Ovary (tissue), 9 donors: ENCODE results near the gene DND1. TPM values are rescaled to one million over a fixed set of nuclear protein-coding genes. Genes with fewer than 3 reads are reported as not detected.

Experiments used
- DNase-seq, 5 donors: peaks; one replicate each; pipeline ENCODE4 v3.0.0-alpha.2; 2019 to 2020
- H3K27ac ChIP-seq, 2 donors: fragments of 200-600 bp; one replicate each; pipeline versions ENCODE4 v1.5.1 to v1.8.0; 2019 to 2022
- H3K27me3 ChIP-seq: fragments of 200-600 bp; one replicate; pipeline ENCODE4 v1.8.0; 2022
- H3K36me3 ChIP-seq: fragments of 200-600 bp; sonication (generic); one replicate; pipeline ENCODE4 v1.5.1; 2019
- H3K4me1 ChIP-seq: one replicate; pipeline ENCODE4 v1.8.1; 2013; ENCODE audit warnings: mild to moderate bottlenecking, moderate library complexity; ENCODE audit not compliant: insufficient read depth
- H3K4me3 ChIP-seq: fragments of 200-600 bp; sonication (generic); one replicate; pipeline ENCODE4 v1.5.1; 2017
- H3K9me3 ChIP-seq, 2 donors: fragments of 200-600 bp in 1 of 2; sonication (generic) in 1 of 2; one replicate each; pipeline versions ENCODE4 v1.5.1 to v1.8.1; 2013 to 2019; ENCODE audit warnings: mild to moderate bottlenecking in 1 of 2, moderate library complexity in 1 of 2
- CTCF ChIP-seq, 3 donors: fragments of 450-650 bp in 2 of 3; fragments of 200-600 bp in 1 of 3; IDR thresholded peaks; one replicate each; pipeline versions ENCODE4 v1.5.1 to v1.8.0; 2016 to 2022; ENCODE audit warnings: antibody characterized with exemption in 3 of 3, mild to moderate bottlenecking in 1 of 3
- EP300 ChIP-seq: sonication (generic); formaldehyde crosslinking; IDR thresholded peaks from one replicate; pipeline ENCODE4 v1.6.1; 2017; ENCODE audit warnings: antibody characterized with exemption
- POLR2A ChIP-seq: fragments of 450-650 bp; IDR thresholded peaks from one replicate; pipeline ENCODE4 v1.6.1; 2017; ENCODE audit warnings: antibody characterized with exemption, mild to moderate bottlenecking, moderate library complexity
- WGBS, 3 donors: extraction: QIAGEN DNeasy Blood & Tissue Kit in 1 of 3; methylation state at CpG; one replicate each; pipeline versions ENCODE4 v1.1.5 to v1.1.7; 2013 to 2017; 5-methylcytosine and 5-hydroxymethylcytosine counted together
- intact Hi-C, 4 donors: fragments of 100-400 bp; cut with DNase I; formaldehyde crosslinking; loops; one replicate each; pipeline versions ENCODE4 v1.11.0 to v1.15.1; 2022 to 2023
- polyA plus RNA-seq, 2 donors: library from polyadenylated mRNA; stranded (reverse); fragments of 200-250 nt in 1 of 2; fragments of 350-450 nt in 1 of 2; fragmentation: Illumina TruSeq in 1 of 2; extraction: RNeasy Lipid Tissue Mini Kit (QIAGEN cat#74804) in 1 of 2; gene quantifications; one replicate each; pipeline ENCODE4 v1.2.3, GENCODE V29; 2013 to 2014
- total RNA-seq, 7 donors: library from RNA; depleted of rRNA in 2 of 7; stranded (reverse); fragments of >200 nt in 2 of 7; fragmentation: NEBNext Ultra II Directional in 3 of 7; extraction: Animal tissue kit (Norgen Biotek cat#: 25700) in 3 of 7; gene quantifications; one replicate each; pipeline versions ENCODE4 v1.1.0 to v1.2.4, GENCODE V29; 2016 to 2023
- donor health status: DM: no; HTN: no; CAD: no; lungs with moderate emphysema.
- donor health status: DM: no; HTN: no; CAD: no.
- donor health status: Bipolar disorder and iron deficiency.
- donor health status: DM: yes; HTN: yes; CAD: no.
- donor health status: DM: no; HTN: no; CAD: no.
- donor health status: DM: yes; HTN: yes; CAD: no.

DND1 gene
- total and polyA plus RNA-seq, 9 donors = 0.30 to 1.2 (median 0.76) TPM; not detected in 1

- no peaks in the 10 kb centered on the region for H3K36me3 ChIP-seq
- no peak overlapping the region for H3K27ac ChIP-seq
Measured at GRCh38 chr5:140690376-140690932, 17.1 kb upstream of the DND1 start.

GRCh38 chr5:140678993-140679392, 5.6 kb upstream of the DND1 start:
- Histone ChIP-seq H3K4me1 (no peaks in the 10 kb centered on the region), H3K4me3 (no peak overlapping the region), H3K9me3 (no peaks in the 10 kb centered on the region), H3K36me3 (no peaks in the 10 kb centered on the region), H3K27me3 (no peaks in the 10 kb centered on the region), H3K27ac (no peak overlapping the region)
- DNase-seq = no peak
- TF ChIP-seq POLR2A = no peak
- TF ChIP-seq EP300 = no peak
- TF ChIP-seq CTCF (IDR thresholded peaks at IDR 0.05) = no peak
- WGBS, 3 donors = 95 to 98% (median 95%) methylated on average over 7 of the region's 7 CpGs
- intact Hi-C loops = no loop called here

More at GRCh38 chr5:140690376-140690932, 17.1 kb upstream of the DND1 start:
- no peak for DNase-seq
- H3K4me1 ChIP-seq = peaks cover 7% of the 10 kb centered on the region
- TF ChIP-seq EP300 (no peak), POLR2A (no peak), CTCF (IDR thresholded peaks at IDR 0.05) (no peak)
- H3K9me3 ChIP-seq = no peaks in the 10 kb centered on the region
- H3K27me3 ChIP-seq = no peaks in the 10 kb centered on the region
- intact Hi-C loops = no loop called here
- peak overlapping the region; percentile 77 for H3K4me3 ChIP-seq
- WGBS, 3 donors = 40 to 51% (median 42%) methylated on average over 8 of the region's 8 CpGs

- no peaks in the 10 kb centered on the region for H3K4me1 ChIP-seq
- H3K27me3 ChIP-seq = no peaks in the 10 kb centered on the region
- H3K27ac ChIP-seq = no peak overlapping the region
- H3K36me3 ChIP-seq = no peaks in the 10 kb centered on the region
- no peak overlapping the region for H3K4me3 ChIP-seq
- no peak for DNase-seq
- H3K9me3 ChIP-seq = no peaks in the 10 kb centered on the region
- TF ChIP-seq POLR2A = no peak
- no peak for TF ChIP-seq CTCF (IDR thresholded peaks at IDR 0.05)
- no peak for TF ChIP-seq EP300
- 88 to 97% (median 96%) methylated on average over 3 of the region's 3 CpGs for WGBS, 3 donors
- intact Hi-C loops = no loop called here
Measured at GRCh38 chr5:140677947-140678346, 4.6 kb upstream of the DND1 start.

GRCh38 chr5:140674629-140675028, 1.3 kb upstream of the DND1 start:
- Histone ChIP-seq H3K4me3 (no peak overlapping the region), H3K27ac (no peak overlapping the region), H3K4me1 (peaks cover 3% of the 10 kb centered on the region), H3K27me3 (no peaks in the 10 kb centered on the region), H3K9me3 (no peaks in the 10 kb centered on the region), H3K36me3 (no peaks in the 10 kb centered on the region)
- intact Hi-C loops = no loop called here
- WGBS, 3 donors = 89 to 97% (median 93%) methylated on average over 4 of the region's 4 CpGs
- DNase-seq = no peak
- TF ChIP-seq POLR2A (no peak), CTCF (IDR thresholded peaks at IDR 0.05) (no peak), EP300 (no peak)
